NOMO-1 treated with dmso at 0.1 percent for 144 hours (cell line): ENCODE results near the gene PCBP1.
"Not testable (repeated sequence)": the region's sequence is repeated elsewhere in the genome, so short reads cannot be mapped to it uniquely, and the experiment has no call there.

Experiments
- DNase-seq: peaks from one replicate; lab custom pipeline; 2025; ENCODE audit not compliant: unreplicated experiment; lab: John Stamatoyannopoulos, UW

Gene PCBP1

GRCh38 chr2:70086838-70087701 is at the start of gene PCBP1:
TSS of gene PCBP1 (plus strand) at chr2:70087477. CDS start at chr2:70087744, 267 bp downstream.
- DNase-seq = peak; percentile 88

GRCh38 chr2:70039366-70039765 is 47.9 kb upstream of the PCBP1 start:
- no peak for DNase-seq

- no peak for DNase-seq
These were observed 45.6 kb upstream of the PCBP1 start for GRCh38 chr2:70041663-70042062.

GRCh38 chr2:70042246-70042645 is 45.0 kb upstream of the PCBP1 start:
- no peak for DNase-seq

- DNase-seq = peak; percentile 41
These were observed 43.9 kb upstream of the PCBP1 start for GRCh38 chr2:70043252-70043875.

GRCh38 chr2:70044290-70045040 is 42.8 kb upstream of the PCBP1 start:
- no peak for DNase-seq

DNA sequence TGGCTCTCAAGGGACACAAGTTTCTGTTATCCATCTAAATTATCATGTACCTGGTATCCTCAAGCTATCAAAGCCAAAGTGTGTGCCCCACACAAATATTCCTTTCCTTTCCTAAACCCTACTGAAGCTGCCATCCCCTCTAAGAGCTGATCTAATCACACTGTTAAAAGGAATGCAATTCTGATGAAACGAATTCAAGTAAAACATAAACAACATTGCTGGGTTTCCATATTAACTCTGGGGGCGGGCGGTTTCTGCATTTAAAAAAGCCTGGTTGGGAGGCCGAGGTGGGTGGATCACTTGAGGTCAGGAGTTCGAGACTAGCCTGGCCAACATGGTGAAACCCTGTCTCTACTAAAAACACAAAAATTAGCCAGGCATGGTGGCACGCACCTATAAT is 41.9 kb upstream of the PCBP1 start:
- no peak for DNase-seq

GRCh38 chr2:70045932-70046331 is 41.3 kb upstream of the PCBP1 start:
- DNase-seq = no peak

- no peak for DNase-seq
These were observed 40.7 kb upstream of the PCBP1 start for GRCh38 chr2:70046534-70046933.

DNA sequence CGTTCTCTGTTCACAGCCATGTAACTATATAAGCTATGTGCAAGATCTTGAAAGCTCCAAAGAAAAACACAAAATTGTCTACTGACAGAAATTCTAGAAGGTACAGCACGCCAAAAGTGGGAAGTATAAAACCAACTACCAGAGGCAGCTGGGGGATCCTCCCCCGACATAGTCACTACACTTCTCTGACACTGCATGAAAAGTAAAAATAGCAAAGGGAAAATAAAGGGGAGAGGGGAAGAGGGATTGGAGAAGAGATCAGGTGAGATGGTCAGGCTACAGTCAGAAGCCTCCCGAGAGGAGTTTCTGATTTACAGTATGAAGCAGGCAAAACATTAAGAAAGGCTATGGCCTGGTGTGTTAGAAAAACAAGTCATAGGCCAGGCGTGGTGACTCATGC is 39.8 kb upstream of the PCBP1 start:
- no peak for DNase-seq

GRCh38 chr2:70049255-70049654 is 38.0 kb upstream of the PCBP1 start:
- no peak for DNase-seq

GRCh38 chr2:70050631-70051425 is 36.4 kb upstream of the PCBP1 start:
- no peak for DNase-seq

GRCh38 chr2:70055259-70055658 is 32.0 kb upstream of the PCBP1 start:
- DNase-seq = not testable (repeated sequence)

DNA sequence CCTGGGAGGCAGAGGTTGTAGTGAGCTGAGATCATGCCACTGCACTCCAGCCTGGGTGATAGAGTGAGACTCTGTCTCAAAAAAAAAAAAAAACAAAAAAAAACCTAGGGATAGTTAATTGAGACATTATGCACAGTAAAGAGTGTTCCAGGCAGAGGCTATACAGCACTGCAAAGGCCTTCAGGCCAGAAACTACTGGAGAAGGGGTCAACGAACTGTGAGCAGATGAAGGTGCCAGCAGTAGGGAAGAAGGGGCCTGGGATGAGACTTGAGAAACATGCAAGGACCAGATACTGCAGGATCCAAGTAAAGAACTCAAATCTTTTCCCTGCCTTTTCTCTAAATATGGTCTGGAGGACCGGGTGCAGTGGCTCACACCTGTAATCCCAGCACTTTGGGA is 26.0 kb upstream of the PCBP1 start:
- DNase-seq = no peak

DNA sequence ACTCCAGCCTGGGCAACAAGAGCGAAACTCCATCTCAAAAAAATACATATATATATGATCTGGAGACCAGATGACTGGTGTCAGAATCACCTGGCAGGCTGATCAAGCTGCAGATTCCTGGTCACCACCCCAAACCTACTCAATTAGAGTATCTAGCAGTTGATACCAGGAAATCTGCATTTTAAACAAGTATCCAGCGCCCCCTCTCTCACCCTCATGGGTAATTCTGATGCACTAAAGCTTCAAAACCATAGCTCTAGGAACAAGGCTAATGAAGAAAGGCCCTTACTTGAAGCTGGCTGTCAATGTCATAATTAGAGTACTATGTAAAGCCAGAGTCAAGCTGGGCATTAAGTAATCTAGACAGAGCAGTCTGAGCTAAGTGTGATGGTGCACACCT is 25.0 kb upstream of the PCBP1 start:
- no peak for DNase-seq

DNA sequence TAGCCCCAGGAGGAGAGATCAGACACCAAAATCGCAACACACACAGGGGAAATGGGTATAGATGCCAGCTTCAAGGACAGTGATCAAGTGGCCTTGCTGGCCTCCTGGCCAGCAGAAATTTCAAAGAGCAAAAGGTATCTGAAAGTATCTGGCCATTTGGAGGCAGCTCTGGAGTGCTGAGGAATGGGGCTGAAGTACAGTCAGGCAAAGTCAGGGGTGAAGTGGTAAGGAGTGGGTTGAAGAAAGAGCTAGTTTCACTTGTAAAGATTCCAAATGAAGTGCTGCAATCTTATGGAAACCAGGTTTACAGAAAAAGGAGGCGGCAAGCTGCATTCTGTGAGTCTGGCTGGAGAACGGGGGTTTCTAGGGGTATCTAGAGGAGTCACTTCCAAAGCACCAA is 19.2 kb upstream of the PCBP1 start:
- no peak for DNase-seq

DNA sequence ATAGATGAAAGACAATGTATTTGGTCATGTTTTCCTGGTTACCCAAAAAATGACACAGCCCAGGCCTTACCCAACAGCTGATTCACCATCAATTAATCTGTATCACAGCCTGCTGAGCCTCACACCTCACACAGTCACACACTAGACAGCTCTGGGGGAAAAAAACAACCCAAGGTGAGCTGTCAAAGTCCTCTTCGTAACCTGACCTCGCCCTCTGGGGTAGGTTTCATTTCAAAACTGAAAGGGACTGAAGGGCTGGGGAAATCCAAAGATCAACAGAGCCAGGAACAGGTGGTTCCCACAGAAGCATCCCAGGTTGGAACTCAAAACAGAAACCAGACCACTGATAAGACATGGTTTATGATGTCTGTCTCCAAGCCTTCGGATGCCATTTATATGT is 18.2 kb upstream of the PCBP1 start:
- DNase-seq = no peak

DNA sequence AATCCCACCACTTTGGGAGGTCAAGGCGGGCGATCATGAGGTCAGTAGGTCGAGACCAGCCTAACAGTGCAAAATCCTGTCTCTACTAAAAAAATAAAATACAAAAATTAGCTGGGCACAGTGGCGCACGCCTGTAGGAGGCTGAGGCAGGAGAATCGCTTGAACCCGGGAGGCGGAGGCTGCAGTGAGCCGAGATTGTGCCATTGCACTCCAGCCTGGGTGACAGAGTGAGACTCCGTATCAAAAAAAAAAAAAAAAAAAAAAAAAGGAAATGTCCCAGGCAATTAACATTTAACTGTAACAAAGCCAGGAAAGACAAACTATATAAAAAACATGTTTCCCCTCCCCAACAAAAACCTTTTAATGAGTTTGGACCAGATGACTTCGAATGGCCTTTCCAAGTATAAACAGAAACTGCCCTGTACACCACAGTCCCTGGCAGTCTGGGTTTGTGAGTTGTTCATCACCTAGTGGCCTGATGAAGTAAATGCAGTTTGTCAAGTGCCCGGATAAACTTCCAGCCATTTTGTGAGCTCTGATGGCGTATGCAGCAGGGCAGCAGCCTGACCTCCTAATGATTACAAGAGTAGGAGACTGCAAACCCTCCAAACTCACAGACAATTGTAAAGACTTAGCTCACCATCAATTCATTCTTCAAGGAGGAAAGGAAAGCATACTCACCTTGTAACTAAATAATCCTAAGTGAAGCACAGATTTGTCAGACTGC is 16.6 kb upstream of the PCBP1 start:
- peak; percentile 67 for DNase-seq

- no peak for DNase-seq
These were observed 13.8 kb upstream of the PCBP1 start for GRCh38 chr2:70073493-70073892.

DNA sequence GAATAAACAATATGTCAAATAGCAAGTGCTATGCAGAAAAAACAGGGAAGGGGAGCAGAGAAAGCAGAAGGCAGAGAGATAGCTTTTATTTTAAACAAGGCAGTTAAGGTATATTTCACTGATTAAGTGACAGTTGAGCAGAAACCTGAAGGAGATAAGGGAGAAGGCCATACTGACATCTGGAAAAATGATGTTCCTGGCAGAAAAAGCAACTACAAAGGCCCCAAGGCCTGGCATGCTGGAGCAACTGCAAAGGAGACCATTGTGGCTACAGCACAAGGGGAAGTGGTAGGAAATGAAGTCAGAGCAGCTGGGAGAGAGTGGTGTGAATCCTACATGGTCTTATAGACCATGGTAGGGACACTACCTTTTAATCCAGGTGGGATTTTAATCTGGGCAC is 8.9 kb upstream of the PCBP1 start:
- DNase-seq = no peak
